ENCODE results near the gene MXI1.
"Not testable (repeated sequence)": the region's sequence is repeated elsewhere in the genome, so short reads cannot be mapped to it uniquely, and the experiment has no call there.

The MXI1 gene

DNA sequence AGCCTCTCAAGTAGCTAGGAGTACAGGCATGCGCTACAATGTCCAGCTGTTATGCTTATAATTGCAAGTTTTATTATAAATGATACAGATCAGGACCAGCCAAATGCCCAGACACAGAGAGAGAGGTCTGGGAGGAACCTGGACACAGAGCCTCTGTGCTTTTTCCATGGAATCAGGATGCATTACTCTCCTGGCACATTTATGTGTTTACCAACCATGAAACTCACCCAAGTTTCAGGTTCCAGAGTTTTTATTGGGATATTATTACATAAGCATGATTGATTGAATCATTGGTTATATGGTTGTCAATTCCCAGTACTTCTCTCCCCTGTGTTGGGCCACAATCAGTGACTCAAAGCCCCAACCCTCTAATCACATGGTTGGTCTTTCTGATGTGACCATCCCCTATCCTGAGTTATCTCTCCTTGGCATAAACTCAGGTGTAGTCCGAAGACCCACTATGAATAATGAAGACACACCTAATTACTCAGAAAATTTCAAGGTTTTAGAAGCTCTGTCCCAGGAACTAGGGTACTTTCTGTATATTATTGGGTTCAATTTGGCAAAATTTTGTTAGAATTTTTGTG, 30.6 kb downstream of the MXI1 start:
- TF ChIP-seq, protein P1, sequence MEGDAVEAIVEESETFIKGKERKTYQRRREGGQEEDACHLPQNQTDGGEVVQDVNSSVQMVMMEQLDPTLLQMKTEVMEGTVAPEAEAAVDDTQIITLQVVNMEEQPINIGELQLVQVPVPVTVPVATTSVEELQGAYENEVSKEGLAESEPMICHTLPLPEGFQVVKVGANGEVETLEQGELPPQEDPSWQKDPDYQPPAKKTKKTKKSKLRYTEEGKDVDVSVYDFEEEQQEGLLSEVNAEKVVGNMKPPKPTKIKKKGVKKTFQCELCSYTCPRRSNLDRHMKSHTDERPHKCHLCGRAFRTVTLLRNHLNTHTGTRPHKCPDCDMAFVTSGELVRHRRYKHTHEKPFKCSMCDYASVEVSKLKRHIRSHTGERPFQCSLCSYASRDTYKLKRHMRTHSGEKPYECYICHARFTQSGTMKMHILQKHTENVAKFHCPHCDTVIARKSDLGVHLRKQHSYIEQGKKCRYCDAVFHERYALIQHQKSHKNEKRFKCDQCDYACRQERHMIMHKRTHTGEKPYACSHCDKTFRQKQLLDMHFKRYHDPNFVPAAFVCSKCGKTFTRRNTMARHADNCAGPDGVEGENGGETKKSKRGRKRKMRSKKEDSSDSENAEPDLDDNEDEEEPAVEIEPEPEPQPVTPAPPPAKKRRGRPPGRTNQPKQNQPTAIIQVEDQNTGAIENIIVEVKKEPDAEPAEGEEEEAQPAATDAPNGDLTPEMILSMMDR (IDR thresholded peaks at IDR 0.05; ENCODE audit: low read length, missing control alignments) = no peak
- no peak overlapping the region for H3K4me3 ChIP-seq (replicated peaks; ENCODE audit: low read depth, low read length)
- DNase-seq (ENCODE audit: low read depth) = no peak

DNA sequence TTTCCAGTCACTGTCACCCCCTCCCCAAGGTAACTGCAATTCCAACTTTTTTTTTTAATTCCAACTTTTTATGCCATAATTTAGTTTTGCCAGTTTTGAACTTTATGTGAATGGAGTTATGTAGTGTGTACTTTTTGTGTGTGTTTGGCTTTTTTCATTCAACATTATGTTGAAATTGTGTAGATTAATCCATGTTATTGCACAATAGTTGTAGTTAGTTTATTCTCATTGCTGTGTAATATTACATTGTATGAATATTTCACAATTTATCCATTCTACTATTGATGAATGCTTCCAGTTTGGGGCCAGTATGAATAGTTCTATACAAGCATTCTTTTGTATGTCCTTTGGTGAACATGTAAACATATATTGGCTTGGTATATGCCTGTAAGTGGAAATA, 32.5 kb downstream of the MXI1 start:
- no peak overlapping the region for H3K4me3 ChIP-seq (replicated peaks; ENCODE audit: low read depth, low read length)
- TF ChIP-seq, protein P1 (IDR thresholded peaks at IDR 0.05; ENCODE audit: low read length, missing control alignments) = no peak
- DNase-seq (ENCODE audit: low read depth) = peak; percentile 23

DNA sequence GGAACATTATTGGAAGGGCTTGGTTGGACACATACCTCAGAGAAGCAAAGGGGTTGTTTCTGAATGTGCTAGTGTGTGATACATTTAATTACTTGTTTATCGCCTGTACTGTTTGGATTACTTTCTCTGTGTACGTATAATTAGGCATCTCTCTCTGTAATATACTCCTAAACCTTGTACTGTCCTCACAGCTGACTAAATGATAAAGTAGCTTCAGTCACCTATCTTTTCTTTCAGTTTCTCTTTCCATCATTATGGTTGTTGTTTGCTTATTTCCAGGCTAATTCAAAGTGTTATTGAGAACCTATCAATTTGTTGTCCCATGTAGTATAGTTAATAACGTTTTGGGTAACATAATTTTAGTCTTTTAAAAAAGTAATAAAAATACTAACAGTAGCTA, 34.0 kb downstream of the MXI1 start:
- TF ChIP-seq, protein P1 (IDR thresholded peaks at IDR 0.05; ENCODE audit: low read length, missing control alignments) = no peak
- H3K4me3 ChIP-seq (replicated peaks; ENCODE audit: low read depth, low read length) = no peak overlapping the region
- no peak for DNase-seq (ENCODE audit: low read depth)

DNA sequence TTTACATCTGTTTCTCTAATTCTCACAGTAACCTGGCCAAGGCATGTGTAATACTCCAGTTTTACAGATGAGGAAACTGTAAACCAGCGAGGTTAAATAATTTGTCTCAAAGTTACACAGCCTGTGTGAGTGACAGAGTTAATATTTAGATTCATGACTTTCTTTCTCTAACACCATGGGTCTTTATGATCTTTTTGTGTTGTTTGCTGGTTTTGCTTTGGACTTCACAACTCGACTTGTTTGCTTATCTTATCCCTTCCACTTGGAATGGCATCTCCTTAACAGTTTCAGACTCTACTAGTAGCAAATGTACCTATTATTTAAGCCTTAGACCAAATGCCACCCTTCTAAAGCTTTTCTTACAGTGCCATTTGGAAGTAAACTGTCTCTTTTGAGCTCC, 34.4 kb downstream of the MXI1 start:
- DNase-seq (ENCODE audit: low read depth) = no peak
- no peak overlapping the region for H3K4me3 ChIP-seq (replicated peaks; ENCODE audit: low read depth, low read length)
- TF ChIP-seq, protein P1 (IDR thresholded peaks at IDR 0.05; ENCODE audit: low read length, missing control alignments) = no peak

DNA sequence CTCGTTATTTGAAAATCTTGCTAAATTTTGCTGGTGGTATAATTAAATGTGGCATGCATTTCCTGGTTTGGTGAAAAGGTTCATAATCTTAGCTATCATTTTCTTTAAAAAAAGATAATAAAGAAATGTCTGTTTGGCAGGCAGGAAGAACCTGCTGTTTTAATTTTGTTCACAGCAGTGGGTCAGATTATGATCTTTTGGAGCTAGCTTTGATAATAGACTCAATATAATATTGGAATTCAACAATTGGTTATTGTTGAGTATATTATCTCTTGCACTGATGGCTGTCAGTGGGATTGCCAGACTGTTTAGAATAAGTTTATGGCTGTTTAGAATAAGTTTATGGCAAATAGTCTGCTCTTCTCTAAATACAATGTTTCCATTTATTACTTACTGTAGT, 35.1 kb downstream of the MXI1 start:
- DNase-seq (ENCODE audit: low read depth) = no peak
- TF ChIP-seq, protein P1 (IDR thresholded peaks at IDR 0.05; ENCODE audit: low read length, missing control alignments) = no peak
- H3K4me3 ChIP-seq (replicated peaks; ENCODE audit: low read depth, low read length) = no peak overlapping the region

DNA sequence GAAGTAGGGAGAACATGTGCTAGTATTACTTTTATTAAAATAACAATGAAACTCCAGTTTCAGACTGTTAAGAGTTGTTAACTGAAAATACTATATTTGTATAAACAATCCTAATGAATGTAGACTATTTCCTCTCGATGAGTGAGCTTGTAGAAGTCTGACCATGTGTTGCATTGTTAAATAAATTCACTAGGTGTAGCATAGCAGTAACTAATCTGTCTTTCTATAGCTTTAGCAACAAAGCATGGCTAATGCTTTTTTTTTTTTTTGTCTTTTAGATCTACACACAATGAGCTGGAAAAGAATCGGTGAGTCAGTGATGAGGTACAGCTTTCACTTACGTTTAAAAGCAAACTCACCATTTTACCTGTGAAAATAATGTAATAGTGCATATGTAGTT, 37.1 kb downstream of the MXI1 start:
- TF ChIP-seq, protein P1 (IDR thresholded peaks at IDR 0.05; ENCODE audit: low read length, missing control alignments) = no peak
- no peak for DNase-seq (ENCODE audit: low read depth)
- H3K4me3 ChIP-seq (replicated peaks; ENCODE audit: low read depth, low read length) = no peak overlapping the region

DNA sequence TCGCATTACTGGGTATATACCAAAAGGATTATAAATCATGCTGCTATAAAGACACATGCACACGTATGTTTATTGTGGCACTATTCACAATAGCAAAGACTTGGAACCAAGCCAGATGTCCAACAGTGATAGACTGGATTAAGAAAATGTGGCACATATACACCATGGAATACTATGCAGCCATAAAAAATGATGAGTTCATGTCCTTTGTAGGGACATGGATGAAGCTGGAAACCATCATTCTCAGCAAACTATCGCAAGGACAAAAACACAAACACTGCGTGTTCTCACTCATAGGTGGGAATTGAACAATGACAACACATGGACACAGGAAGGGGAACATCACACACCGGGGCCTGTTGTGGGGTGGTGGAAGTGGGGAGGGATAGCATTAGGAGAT, 40.4 kb downstream of the MXI1 start:
- DNase-seq (ENCODE audit: low read depth); H3K4me3 ChIP-seq (replicated peaks; ENCODE audit: low read depth, low read length): not testable (repeated sequence)

DNA sequence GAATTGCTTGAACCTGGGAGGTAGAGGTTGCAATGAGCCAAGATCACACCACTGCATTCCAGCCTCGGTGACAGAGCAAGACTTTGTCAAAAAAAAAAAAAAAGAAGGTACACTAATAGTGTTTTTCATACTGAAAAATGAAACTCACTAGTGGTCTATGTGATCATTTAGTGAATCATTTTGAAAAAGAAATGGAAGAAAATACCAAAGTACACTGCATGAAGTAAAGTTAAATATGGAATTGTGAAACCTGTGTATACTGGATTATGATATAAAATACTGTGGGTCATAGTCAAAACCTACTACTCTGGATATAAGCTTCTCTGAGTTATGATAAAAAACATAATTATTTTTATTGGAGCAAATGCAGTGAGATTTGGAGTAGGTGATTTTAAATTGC, 42.1 kb downstream of the MXI1 start:
- DNase-seq (ENCODE audit: low read depth); H3K4me3 ChIP-seq (replicated peaks; ENCODE audit: low read depth, low read length): not testable (repeated sequence)

DNA sequence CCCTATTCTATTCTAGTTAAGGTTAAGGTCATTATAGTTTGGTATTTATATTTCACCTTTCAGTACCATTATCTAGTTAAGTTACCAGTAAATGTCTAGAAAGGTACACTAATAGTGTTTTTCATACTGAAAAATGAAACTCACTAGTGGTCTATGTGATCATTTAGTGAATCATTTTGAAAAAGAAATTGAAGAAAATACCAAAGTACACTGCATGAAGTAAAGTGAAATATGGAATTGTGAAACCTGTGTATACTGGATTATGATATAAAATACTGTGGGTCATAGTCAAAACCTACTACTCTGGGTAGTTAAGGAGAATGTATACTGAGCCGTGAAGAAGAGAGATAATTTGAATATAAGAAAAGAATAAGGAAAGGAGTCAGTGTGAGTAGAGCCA, 44.0 kb downstream of the MXI1 start:
- not testable (repeated sequence) for DNase-seq (ENCODE audit: low read depth); H3K4me3 ChIP-seq (replicated peaks; ENCODE audit: low read depth, low read length)
